22Rv1 (cell line): ENCODE data around the gene LRRTM4.
"Not testable (repeated sequence)": the region's sequence is repeated elsewhere in the genome, so short reads cannot be mapped to it uniquely, and the experiment has no call there.

Source experiments
- H3K27ac ChIP-seq: fragments of 450-650 bp; 2 replicates; pipeline ENCODE4 v1.5.1; 2017
- ZFX ChIP-seq: fragments of 450-650 bp; IDR thresholded peaks from 2 replicates; pipeline ENCODE4 v1.6.1; 2017; ENCODE audit warnings: antibody characterized with exemption, borderline replicate concordance
- TF ChIP-seq, protein P1 (sequence below): fragments of 450-650 bp; IDR thresholded peaks from 2 replicates; pipeline ENCODE4 v1.5.1; 2017; ENCODE audit warnings: mild to moderate bottlenecking

The LRRTM4 gene

DNA sequence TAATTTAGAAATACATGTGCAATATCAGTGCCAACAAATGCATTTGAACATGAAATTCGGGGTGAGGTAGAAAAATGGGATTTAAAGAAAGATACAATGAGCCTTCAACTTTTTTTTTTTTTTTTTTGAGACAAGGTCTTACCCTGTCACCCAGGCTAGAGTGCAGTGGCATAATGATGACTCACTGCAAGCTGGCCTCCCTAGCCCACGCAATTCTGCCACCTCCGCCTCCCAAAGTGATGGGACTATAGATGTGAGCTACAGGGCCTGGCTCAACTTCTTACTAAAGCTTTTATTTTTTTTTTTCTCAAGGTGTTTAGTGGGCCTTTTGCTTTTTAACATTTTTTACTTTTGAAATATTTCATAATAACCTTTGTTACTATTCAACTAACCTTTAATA is 365.6 kb downstream of the LRRTM4 start:
- no peak overlapping the region for H3K27ac ChIP-seq
- TF ChIP-seq, protein P1, sequence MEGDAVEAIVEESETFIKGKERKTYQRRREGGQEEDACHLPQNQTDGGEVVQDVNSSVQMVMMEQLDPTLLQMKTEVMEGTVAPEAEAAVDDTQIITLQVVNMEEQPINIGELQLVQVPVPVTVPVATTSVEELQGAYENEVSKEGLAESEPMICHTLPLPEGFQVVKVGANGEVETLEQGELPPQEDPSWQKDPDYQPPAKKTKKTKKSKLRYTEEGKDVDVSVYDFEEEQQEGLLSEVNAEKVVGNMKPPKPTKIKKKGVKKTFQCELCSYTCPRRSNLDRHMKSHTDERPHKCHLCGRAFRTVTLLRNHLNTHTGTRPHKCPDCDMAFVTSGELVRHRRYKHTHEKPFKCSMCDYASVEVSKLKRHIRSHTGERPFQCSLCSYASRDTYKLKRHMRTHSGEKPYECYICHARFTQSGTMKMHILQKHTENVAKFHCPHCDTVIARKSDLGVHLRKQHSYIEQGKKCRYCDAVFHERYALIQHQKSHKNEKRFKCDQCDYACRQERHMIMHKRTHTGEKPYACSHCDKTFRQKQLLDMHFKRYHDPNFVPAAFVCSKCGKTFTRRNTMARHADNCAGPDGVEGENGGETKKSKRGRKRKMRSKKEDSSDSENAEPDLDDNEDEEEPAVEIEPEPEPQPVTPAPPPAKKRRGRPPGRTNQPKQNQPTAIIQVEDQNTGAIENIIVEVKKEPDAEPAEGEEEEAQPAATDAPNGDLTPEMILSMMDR, result no peak
- TF ChIP-seq ZFX, result no peak

DNA sequence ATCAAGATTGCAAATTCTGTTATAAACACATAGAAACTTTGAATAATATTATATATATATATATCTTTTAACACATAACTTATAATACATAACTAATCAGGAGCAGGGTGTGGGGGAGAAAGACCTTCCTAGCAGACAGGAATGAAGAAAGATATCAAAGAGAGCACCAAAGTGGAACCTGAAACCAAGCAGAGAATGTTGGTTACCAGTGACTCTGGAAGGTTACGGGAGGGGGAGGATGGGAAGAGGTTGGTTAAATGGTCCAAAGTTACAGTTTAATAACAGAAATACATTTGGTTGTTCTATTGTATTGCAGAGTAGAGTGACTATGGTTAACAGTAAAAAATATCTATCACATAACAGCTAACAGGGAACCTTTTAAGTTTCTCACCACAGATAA is 366.7 kb downstream of the LRRTM4 start:
- TF ChIP-seq, protein P1, result no peak

DNA sequence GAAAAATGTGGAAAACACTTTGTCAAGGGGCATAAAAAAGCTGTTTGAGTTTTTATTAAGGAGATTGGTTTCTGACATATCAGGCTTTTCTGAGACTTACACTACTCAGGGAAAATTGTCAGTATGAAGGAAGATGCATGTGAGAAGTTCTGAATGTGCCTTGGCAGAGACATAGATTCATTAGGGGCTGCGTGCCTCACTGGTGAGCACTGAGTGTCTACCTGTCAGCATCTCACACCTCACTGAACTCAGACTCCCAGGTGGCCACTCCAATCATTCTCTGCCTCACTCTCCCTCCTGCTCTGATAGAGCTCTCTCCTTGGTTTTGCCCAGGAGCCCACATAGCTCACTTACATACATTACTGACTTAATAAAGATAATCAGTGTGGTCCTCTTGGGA is 372.6 kb downstream of the LRRTM4 start:
- TF ChIP-seq ZFX, result no peak
- TF ChIP-seq, protein P1, result no peak
- no peak overlapping the region for H3K27ac ChIP-seq

More for the DNA sequence above, 366.7 kb downstream of the LRRTM4 start:
- H3K27ac ChIP-seq, result no peak overlapping the region

GRCh38 chr2:77147153-77147552 is 375.0 kb downstream of the LRRTM4 start:
- no peak overlapping the region for H3K27ac ChIP-seq
- TF ChIP-seq, protein P1, result no peak
- no peak for TF ChIP-seq ZFX

GRCh38 chr2:77144772-77145171 is 377.4 kb downstream of the LRRTM4 start:
- no peak overlapping the region for H3K27ac ChIP-seq
- no peak for TF ChIP-seq ZFX
- TF ChIP-seq, protein P1, result no peak

DNA sequence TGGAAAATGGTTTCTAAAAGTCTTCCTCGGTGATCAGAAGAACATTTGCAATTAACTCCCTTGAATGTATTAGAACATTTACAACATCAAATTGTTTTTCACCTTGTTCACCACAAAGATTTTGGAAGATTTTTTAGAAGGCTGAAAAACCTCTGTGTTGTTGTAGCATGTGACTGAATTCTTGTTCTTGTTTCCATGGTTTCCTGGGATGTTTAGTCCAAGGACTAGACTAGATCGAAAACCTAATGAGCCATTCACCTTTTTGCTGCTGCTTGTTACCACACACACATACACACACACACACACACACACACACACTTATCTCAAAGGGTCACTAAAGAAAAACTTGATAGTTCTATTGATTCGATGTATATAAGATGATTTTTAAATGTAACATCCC is 380.0 kb downstream of the LRRTM4 start:
- no peak for TF ChIP-seq ZFX
- TF ChIP-seq, protein P1, result no peak
- no peak overlapping the region for H3K27ac ChIP-seq

GRCh38 chr2:77128479-77128878 is 393.7 kb downstream of the LRRTM4 start:
- H3K27ac ChIP-seq, result not testable (repeated sequence)

DNA sequence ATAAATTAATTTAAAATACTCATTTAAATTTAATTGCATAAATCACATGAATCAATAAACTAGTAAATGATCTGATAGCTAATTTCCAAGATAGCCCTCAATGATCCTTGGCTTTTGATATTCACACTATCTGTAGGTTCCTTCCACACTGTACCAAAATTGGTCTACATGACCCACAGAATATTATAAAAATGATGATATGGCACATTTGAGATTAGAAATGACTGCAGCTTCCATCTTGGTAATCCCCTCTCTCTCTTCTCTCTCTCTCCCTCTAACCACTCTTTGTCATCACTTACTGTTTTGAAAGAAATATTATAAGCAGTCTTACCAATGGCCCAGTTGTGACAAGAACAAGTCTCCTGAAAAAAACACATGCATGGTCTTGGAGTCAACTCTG is 394.8 kb downstream of the LRRTM4 start:
- TF ChIP-seq, protein P1, result no peak
- no peak for TF ChIP-seq ZFX
- H3K27ac ChIP-seq, result no peak overlapping the region
